ENCODE results near the gene CLMP.

CLMP gene

GRCh38 chr11:123195188-123196059 is at the start of gene CLMP:
TSS of gene CLMP (minus strand) at chr11:123195248. CDS start at chr11:123194940, 308 bp downstream.
- peak; percentile 89 for DNase-seq

DNA sequence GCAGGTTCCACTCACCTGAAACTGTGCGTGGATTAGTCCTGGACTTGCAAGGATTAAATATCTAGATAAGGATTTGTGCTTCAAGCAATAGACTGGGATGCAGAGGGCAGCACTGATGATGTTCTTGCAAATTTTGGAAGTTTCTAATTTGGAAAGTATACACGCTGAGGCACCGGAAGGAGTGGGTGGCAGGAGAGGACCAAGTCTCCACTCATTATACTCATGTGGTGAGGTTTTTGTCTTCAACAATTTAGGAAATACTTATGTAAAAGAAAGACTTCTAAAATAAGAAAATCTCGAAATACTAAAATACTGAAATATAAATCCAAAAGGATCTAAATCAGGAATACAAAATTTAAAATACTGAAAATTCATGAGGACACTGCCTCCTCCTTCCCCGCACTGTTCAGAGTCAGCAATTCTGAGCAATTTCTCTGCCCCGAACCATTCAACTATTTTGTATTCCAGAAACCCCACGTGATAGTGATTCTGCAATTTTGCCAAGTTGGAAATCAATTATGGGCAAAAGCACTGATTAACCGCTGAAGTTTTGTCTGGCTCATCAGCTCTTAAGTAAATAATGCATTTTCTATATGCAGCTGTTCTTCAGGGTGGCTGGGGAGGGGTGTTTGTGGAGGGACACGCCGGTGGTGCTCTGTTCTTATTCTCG is 47.0 kb upstream of the CLMP start:
- no peak for DNase-seq

GRCh38 chr11:123241294-123241693 is 46.2 kb upstream of the CLMP start:
- DNase-seq = no peak

DNA sequence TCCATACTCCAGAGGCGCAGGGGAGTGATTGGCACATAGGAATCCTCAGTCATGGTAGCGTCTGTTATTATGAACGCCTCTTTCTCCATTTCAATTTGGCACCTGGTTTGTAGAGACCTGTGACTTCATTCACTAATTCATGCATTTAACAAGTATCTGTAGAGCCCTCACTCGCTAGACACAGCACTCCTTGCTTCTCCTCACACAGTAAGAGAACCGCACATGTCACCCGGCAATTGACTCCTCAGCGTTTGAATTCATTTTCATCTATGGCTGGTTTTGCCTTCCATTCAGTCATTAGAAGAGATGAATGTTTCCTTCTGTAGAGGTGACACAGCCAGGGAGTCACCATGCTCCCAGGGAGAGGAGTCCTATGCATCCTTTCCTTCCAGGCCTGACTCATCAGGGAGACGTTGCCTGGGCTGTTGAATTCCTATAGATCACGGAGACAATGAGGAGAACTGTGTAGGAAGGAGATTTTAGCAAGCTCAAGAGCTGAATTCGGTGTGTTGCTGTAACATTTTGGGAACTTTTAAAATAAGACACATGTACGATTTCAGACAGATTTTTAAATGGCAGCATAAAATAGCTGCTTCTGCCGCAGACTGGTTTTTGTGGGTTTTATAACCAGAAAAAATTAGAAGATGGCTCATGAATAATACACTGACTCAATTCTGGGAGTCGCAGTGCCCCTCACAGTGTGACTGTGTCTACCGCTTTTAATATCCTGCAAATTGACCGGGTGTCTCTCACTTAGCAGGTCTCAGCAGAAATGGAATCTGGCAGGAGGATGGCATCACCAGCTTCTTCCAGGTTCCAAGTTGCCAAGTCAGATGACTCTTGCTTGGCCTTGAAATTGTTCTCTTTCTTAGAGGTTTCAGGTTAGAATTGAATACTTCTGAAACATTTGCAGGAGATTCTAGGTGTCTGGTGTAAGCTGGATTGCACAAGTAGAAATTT is 44.4 kb upstream of the CLMP start:
- no peak for DNase-seq

- DNase-seq = peak; percentile 67
Measured at GRCh38 chr11:123238297-123238696, 43.2 kb upstream of the CLMP start.

DNA sequence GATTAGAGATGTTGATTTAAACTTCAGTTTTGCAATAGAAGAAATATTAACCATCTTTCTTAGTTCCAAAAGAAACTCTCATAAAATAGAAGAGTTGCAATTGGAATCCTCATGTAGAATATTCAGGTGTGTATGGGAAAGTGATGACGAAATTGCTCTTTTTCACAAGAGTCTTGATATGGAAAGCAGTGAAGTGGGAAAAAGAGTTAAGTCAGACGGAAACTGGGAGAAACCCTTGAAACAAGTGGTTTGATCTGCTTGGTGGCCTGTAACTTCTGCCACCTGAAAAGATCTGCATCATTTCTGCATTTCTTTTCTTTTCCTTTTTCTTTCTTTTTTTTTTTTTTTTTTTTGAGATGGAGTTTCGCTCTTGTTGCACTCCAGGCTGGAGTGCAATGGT is 41.8 kb upstream of the CLMP start:
- DNase-seq = no peak

DNA sequence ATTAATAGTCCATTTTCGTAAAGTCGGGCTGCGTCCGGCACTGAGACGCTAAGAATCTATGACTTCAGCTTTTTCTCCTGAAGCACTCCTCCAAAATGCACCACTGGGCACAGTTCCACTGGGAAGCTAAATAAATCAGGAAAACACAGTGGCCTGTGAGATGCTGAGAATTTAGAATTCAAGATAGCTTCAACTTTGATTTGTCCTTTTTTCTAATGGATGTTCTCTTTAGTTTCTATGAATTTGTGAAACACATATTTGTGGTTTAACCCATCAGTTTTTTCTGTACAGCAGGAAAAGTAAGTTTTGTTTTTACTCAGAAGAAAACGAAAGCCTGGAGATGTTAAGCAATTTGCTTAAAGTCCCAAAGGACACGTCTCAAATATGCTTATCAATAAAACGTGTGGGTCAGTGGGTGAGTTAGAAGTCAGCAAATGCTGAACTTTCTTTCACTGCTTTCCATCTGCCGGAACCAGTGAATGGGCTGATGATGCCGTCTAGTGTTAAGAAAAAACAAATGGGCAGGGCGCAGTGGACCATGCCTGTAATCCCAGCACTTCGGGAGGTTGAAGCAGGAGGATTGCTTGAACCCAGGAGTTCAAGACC is 40.7 kb upstream of the CLMP start:
- no peak for DNase-seq

GRCh38 chr11:123235117-123235655 is 40.1 kb upstream of the CLMP start:
- DNase-seq = no peak

GRCh38 chr11:123233975-123234334 is 38.9 kb upstream of the CLMP start:
- no peak for DNase-seq

DNA sequence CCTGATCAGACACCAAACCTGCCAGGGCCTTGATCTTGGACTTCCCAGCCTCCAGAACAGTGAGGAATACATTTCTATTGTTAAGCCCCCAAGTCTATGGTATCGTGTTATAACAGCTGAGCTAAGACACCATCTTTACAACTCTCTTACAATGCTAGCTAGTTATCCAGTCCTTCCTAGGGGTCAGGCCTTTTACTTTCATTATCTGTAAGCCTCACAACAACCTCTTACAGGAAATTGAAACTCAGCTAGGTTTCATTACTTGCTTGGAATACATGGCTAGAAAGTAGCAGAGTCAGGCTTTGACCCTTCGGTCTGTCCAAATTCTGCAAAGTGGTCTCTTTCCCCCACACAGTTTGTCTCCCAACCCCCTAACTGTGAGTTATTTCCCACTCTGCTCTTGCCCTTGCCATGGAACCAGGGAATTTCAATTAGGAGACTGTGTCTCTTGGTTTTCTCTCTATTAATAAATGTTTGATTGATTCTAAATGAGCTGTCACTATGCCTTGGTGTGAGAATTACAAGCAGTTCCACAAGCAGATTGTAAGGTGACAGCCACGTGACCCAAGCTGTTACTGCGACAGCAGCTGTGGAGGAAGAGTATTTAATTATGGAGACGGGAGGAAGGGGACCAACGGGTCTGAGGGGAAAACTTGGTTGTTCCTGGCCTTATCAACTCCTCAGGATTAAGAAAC is 38.4 kb upstream of the CLMP start:
- no peak for DNase-seq

- no peak for DNase-seq
Measured at GRCh38 chr11:123231777-123232176, 36.7 kb upstream of the CLMP start.

DNA sequence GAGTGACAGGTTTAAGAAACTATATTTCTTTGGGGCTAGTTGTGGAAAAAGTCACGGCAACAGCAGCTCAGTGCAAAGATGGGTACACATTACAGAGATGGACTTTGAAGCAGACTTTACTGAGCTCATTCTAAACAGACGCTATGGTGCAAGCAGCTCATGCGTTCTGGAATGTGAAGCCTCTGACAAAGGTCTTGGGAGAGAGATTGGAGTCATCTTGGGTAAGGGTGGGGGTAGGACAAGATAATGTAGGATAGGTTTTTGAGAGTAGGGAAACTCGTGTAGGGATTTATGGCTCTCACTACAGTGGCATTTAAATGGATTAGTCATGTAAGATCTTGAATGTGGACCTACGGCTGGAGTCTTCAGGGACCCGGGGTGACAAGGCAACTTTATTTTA is 36.2 kb upstream of the CLMP start:
- DNase-seq = no peak

- DNase-seq = no peak
Measured at GRCh38 chr11:123230346-123230745, 35.3 kb upstream of the CLMP start.

- DNase-seq = no peak
Measured at GRCh38 chr11:123228496-123229163, 33.6 kb upstream of the CLMP start.

DNA sequence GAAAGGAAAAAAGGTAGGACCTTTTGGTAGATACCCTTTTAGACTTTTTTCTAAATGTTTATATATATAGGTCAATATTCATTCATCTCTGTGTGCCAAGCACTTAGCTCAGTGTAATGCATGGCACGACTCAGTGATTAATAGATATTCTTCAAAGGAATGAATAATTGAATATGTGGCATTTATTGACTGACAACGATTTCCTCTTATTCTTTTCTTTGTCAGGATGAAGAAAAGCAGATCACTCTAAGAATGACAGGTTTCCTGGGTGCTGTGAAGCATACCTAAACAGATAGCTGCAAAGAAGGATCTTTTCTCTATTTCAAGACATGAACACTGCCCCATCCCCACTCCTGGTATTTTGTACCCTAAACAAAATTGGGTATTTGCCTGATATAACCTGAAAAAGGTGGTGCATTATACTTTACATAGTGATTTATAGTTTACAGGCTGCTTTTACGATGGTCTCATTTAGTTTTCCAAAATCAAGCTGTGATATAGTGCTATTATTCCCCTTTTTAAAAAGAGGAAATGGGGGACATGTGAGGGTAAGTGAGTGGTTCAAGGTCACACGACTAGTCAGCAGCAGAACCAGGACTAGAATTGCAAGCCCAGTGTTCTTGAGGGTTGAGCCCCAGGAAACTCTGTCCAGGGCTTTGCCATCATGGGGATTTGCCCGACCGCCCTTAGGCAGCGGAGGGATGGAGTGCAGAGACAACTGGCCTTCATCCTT is 32.9 kb upstream of the CLMP start:
- DNase-seq = no peak

GRCh38 chr11:123221584-123221983 is 26.5 kb upstream of the CLMP start:
- no peak for DNase-seq

GRCh38 chr11:123221096-123221561 is 26.1 kb upstream of the CLMP start:
- DNase-seq = no peak

DNA sequence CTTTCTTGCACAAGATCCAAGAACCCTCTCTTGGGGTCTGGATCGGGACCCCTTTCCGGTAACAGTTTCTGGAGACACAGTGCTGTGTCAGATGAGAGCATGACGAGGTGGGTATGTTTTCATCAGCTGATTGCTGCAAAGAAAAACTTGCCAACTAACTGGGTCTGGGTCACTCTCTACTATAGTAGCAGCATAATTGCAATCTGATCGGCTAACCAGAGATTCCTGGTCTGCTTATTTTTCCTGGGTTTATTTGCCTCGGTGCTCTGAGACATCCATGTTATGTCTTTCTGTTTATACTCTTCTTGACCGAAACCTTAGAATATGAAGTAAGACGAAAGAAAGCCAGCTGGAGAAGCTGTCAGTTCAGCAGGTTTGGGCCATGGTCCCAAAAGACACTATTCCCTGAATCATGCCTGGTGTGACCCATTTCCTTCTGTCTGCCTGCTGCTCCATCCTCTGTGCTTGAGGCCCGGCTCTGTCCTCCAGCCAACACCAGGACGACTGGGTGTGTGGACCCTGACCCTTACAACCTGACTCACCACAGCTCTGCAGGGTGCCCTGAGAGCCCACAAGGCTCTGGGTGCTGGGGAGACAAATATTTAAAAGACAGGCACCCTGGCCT is 24.1 kb upstream of the CLMP start:
- no peak for DNase-seq

GRCh38 chr11:123218451-123218850 is 23.4 kb upstream of the CLMP start:
- no peak for DNase-seq

- no peak for DNase-seq
Measured at GRCh38 chr11:123217897-123218296, 22.8 kb upstream of the CLMP start.

All from femur (tissue), 1 donor.